D721Med (cell line): ENCODE measurements around the gene ARID4A.

Source experiments
- DNase-seq: peaks from one replicate; pipeline ENCODE4 v3.0.0; 2011; ENCODE audit warnings: low spot score; ENCODE audit not compliant: insufficient read length
- FAIRE-seq: peaks from 2 replicates; lab custom pipeline; 2011; peaks lifted over from hg19 to GRCh38; lab: Jason Lieb, UNC
- TF ChIP-seq, protein P1 (sequence below): IDR thresholded peaks from 2 replicates; pipeline ENCODE4 v1.5.1; 2012; ENCODE audit warnings: mild to moderate bottlenecking, control low read depth; ENCODE audit not compliant: insufficient read depth; ENCODE audit errors: missing control alignments

Gene ARID4A

DNA sequence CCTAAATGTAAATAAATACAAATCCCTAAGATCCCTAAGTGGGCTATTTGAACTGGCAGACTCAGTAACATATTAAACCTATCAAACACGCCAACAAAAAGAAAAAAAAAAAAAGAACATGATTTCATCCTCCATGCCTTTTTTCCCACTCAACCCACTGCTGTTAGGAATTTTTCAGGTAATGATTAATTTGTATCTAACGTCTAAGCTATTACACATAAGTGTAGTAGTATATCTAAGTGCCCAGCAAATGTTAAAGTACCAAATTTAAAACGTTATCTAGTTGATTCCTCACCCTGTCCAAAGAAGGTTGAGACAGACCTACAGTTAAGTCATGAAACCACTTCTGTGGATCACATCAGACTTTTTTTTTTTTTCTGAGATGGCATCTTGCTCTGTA lies 16.4 kb upstream of the ARID4A start:
- DNase-seq (no peak), FAIRE-seq (no peak)
- TF ChIP-seq, protein P1, sequence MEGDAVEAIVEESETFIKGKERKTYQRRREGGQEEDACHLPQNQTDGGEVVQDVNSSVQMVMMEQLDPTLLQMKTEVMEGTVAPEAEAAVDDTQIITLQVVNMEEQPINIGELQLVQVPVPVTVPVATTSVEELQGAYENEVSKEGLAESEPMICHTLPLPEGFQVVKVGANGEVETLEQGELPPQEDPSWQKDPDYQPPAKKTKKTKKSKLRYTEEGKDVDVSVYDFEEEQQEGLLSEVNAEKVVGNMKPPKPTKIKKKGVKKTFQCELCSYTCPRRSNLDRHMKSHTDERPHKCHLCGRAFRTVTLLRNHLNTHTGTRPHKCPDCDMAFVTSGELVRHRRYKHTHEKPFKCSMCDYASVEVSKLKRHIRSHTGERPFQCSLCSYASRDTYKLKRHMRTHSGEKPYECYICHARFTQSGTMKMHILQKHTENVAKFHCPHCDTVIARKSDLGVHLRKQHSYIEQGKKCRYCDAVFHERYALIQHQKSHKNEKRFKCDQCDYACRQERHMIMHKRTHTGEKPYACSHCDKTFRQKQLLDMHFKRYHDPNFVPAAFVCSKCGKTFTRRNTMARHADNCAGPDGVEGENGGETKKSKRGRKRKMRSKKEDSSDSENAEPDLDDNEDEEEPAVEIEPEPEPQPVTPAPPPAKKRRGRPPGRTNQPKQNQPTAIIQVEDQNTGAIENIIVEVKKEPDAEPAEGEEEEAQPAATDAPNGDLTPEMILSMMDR = no peak

DNA sequence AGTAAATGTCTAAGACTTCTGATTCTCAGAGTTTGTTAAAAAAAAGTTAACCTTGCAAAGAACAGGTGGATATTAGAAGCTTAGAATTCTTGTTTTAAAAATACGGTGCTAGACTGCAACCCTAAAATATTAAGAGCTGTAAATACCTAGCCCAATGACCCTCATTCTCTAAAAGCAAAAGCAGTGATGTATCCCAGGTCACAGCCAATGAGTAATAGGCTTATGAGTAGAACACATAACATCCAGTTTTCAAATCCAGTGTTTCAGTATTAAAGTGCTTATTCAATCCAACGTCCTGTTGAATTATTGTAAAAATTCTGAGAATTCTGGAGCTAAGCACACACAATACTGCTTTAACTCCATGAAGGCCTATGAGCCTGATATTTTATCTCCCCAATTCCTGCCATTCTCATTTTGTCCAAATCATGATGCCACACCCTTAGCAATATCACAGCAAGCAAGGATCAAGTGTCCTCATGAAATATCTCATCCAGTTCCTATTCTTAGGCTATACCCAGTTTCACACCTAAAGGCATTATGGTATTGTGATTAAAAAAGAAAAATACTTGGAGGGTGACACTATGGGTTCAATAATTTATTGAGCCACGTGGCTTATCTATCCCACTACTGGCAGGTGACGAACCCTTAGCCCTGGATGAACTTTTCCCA lies 15.3 kb upstream of the ARID4A start:
- FAIRE-seq (no peak), DNase-seq (no peak)
- TF ChIP-seq, protein P1 = no peak

DNA sequence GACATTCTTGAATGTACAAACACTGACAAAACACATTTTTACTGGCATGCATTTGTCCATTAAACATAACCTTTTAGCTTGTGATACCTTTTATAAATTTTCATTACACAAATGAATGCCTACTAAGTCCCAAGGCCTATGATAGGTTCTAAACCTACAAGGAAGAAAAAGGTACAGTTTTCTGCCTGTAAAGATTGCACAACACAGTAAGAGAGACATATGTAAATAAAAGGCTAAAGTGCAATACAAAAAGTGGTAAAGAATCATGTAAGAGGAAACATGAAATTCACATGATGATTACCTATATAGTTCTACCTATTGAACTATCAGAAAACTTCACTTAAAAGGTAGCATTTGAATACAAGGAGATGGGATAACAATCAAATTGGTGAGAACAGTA lies 14.6 kb upstream of the ARID4A start:
- no peak for DNase-seq
- no peak for FAIRE-seq
- TF ChIP-seq, protein P1 = no peak

DNA sequence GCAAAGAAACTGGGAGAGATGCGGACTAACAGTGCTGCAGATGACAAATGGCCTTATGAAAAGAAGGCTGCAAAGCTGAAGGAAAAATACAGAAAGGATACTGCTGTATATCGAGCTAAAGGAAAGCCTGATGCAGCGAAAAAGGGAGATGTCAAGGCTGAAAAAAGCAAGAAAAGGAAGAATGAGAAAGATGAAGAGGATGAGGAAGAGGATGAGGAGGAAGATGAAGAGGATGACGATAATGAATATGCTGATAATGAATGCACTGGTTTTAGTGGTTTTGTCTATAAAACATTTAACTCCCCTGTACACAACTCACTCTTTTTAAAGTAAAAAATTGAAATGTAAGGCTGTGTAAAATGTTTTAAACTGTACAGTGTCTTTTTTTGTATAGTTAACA lies 13.2 kb upstream of the ARID4A start:
- TF ChIP-seq, protein P1 = no peak
- FAIRE-seq = no peak
- no peak for DNase-seq

DNA sequence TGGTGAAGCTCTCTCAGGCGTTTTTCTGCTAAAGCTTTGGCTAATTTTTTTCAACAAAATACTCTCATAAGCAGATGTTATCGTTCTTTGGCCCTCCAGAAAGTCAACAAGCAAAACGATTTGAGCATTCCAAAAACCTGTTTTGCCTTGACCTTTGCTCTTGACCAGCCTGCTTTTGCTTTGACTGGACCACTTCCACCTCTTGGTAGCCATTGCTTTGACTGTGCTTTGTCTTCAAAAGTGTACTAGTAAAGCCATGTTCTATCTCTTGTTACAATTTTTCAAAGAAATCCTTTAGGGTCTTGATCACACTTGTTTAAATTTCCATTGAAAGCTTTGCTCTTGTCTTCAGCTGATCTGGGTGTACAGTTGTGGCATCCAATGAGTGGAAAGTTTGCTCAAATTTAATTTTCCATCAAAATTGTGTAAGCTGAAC lies 10.7 kb upstream of the ARID4A start:
- FAIRE-seq = no peak
- no peak for DNase-seq
- TF ChIP-seq, protein P1 = no peak

DNA sequence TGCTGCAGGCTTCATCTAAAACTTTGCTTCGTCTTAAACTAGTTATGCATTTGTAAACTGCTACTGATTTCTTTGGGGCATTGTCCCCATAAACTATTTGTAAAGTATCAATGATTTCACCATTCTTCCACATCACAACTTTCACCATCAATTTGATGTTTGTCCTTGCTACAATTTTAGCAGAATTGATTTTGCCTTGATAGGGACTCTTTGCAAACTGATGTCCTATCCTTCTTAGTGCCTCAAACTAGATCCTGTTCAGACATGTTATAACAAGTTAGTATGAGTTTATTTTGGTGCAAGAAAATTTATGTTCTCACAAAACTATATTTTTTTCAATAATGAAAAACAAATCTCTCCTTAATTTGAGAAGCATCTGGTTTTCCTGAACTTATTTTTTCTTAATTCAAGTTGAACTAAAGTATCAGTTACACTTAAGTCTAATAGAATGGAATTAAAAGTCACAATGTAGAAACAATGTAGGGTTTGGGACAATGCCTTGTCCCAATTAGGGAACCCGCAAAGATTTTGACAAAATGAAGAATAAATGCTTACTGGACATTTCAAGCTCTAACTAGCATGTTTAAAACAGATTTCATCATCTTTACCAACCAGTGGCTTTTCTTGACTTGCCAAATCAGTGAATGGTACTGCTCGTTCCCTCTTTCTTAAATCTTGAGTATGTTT lies 10.1 kb upstream of the ARID4A start:
- FAIRE-seq (no peak), DNase-seq (no peak)
- TF ChIP-seq, protein P1 = no peak

DNA sequence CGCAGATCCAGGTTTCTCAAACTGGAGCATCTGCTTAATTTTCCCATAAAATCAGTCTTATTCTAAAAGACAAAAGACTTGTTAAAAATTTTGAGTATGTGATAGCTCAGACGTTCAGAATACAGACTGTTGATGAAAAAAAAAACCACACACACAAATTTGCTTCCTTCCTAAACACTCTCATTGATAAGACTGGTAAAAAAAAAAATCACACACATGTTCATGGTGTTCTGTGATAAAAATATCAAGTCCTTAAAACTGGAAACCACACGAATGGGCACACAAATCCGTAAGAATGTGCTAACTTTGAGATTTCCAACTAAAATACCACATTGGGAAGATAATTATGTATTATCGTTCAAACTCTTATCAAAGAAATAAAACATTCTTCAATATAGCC lies 6.7 kb upstream of the ARID4A start:
- FAIRE-seq (no peak), DNase-seq (no peak)
- TF ChIP-seq, protein P1 = no peak
